ENCODE measurements around the gene POLN.
"Not testable (repeated sequence)": the region's sequence is repeated elsewhere in the genome, so short reads cannot be mapped to it uniquely, and the experiment has no call there.

The POLN gene

DNA sequence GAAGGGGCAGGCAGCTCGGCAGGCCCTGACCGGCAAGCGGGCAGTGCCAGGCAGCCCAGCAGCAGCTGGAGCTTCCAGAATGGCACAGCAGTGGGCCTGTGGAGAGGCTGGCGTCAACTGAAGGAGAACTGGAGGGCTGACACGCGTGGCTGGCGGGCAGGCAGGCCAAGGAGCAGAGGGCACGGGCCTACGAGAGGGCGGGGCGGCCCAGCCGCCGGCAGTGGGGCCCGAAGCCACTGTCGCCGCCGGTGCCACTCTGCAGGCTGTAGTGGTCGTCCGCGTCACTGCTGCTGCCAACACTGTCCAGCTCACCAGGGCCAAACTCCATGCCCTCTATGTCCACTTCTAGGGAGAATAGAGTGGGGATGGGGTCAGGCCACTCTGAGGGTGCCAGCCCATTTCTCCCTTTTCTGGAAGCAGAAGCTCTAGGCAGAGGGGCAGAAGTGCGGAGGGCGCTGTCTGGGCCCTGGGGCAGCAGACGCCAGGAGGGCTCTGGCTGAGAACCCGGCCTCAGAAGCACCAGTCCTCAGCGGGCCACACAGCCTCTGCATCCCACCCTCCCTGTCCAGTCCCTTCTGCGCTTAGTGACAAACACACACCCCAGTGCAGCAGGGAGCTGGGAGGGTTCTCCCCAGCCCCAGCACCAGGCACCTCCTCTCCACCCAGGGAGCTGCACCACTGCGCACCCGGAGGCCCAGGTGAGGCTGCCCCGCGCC lies 8.6 kb upstream of the POLN start:
- no peak for DNase-seq

DNA sequence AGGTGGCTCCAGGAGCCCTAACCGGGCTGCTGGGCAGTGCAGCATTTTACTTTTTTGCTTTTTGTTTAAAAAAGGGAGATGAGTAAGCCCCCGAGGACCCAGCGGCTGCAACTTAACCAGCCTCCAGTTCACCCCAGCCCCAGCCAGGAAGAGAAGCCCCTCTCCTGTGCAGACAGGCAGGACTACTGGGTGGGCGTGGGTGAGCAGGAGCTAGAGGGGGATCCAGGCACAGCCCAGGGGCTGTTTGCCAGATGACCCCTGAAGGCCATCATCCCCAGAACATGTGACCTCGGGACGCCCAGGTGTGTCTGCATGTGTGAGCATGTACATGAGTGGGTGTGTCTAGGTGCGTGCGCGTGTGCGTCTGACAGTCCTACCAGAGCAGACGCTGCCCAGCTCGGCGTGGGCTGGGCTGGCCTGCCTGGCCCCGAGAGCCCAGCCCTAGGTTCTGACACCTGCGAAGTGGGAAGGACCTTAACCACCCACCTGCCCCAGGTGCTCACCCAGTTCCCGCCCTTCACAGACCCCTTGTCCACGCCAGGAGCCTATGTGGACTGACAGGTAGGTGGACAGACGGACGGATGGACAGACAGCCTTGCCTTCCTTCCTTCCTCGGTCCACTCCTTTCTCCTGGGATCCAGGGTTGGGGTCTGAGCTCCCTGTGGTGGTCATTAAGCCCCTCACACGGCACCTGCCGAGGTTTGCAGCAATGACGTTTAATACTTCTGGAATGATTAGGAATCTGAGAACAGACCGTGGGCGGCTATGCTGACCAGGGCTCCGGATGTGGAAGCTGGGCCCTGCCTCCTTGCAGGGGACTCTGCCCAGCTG lies 7.8 kb upstream of the POLN start:
- no peak for DNase-seq

DNA sequence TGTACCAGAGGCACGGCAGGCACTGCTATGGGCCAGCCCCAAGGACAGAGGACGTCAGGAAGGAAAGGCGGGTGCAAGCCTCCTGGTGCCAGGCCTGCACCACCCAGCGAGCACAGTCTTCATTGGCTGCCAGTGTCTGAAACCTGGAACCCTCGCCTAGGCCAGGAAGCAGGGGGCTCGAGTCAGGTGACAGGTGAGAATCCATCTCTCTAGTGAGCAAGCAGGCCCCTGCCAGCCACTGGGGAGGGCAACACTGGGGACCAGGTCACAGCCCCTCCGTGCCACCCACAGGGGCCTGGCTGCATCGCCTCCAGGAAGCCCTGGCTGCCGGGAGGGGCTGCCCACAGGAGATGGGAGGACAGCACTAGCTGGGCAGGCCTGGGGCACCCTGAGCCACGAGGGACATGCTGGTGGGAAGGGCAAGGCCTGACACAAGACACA lies 6.9 kb upstream of the POLN start:
- no peak for DNase-seq

DNA sequence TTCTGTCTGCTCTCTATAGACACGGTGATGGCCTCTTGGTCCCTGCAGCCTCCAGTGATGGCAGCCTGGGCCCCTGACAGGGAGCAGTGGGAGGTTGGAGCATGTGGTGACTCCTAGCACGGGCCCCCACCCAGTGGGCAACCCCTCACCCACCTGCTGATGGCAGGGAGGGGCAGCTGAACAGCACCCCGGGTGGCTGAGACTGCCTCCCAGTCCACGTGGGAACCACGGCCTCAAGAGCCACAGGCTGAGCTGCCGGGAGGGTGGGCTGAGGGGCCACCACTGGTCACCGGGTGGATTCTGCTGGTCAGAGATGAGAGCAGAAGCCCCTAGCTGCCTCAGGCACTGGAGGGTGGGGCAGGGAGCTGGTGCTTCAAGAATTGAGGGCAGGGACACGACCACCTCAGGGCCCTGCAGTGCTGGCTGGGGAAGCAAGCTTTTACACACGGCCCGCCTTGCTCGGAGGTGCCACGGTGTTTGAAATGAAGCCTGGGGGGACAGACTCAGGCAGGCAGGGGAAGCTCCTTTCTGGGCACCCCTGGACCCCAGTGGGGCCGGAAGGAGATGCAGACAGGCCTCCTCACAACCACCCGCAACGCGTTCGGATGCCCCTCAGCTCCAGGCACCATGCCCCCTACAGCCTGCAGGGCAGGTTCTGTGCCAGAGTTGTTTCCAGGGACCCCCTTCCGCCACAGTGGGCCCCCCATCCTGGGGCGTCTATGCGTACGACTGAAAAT lies 6.3 kb upstream of the POLN start:
- no peak for DNase-seq

DNA sequence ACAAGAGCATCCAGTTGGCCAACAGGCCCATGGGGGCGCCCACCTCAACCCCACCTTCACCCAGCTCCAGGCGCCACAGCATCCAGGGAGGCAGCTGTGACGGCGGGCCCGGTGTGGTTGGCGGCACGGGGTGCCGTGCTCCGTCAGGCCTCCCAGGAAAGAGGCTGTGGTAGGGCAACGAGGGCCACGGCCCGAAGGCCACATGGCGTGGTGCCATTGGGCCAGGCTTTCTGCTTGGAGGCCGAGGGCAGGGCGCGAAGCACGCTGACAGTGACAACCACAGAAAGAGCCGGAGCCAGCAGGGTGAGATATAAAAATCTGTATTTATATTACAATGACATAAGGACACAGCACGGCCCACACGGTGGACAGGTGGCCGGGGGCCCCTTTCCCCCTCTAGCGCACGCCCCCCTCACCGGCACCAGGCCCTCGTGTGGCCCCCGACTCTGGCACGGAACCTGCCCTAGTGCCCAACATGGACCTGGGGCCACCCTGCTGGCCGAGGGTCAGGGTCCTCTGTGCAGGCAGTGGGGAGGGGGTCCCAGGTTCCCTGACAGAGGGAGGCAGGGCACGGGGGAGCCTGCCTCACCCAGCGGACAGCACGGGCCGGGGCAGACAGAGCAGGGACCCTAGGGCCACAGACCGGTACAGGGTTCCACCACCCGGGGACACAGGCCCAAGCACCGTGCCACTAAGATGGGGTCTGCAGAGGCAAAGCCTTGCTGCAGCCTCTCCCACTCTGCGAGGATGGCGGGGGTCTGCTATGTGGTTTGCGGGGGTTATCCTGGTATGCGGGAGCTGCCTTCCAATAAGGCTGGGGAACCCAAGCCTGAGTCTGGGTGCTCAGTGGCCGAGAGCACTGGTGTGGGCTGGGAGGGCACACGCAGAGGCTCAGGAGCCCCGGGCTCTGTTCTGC lies 5.5 kb upstream of the POLN start:
- no peak for DNase-seq

DNA sequence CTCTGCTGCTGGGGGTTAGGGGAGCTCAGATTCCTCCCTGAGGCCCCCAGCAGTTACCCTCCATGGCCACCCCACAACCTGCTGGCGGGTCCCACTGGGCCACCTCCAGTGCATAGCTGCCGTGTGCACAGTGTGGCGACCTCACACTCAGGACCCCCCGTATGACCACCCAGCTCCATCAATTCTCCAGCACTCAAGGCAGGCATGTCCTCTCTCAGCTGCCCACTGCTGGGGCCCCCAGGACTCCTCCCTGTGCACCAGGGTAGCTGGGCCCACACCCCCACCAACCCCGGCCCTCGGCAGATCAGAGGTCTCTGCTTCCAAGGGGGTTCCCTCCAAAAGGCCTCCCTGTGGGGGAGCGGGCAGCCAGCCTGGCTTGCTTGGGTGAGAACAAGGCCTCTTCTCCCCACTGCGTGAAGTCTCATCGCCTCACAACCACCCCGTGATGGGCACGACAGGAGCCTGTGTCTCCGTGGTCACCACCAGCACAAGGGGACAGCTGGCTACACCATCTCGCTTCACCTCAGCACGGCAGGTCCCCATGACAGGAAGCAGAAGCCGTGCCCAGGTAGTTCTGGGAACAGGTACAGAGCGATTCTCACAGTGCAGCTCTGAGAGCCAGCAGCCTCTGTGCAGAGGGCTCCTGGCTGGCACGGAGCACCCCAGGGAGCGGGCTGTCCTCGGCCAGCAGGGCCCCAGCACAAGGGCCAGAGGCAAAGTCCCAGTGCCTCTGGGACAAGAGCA lies 4.6 kb upstream of the POLN start:
- no peak for DNase-seq

DNA sequence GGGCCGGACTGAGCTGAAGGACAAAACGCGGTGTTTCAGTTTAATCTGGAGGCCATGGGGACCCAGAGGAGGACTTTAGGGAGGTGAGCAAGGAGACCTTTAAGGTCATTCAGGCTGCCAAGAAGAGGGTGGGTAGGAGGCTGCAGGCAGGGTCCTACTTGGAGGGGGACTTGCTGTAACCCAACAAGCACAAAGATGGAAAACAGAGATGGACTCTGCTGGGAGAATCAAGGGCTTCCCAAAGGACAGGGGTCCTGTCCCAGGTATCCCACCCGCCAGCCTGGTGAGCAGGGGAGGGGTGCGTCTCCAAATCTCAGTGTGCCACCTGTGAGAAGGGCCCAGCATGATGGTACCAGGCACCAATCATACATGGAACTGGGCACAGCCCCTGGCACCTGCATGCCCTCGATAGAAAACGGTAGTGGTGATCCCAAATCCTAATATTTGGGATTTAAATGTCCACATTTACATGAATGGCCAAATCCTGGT lies 3.9 kb upstream of the POLN start:
- no peak for DNase-seq

DNA sequence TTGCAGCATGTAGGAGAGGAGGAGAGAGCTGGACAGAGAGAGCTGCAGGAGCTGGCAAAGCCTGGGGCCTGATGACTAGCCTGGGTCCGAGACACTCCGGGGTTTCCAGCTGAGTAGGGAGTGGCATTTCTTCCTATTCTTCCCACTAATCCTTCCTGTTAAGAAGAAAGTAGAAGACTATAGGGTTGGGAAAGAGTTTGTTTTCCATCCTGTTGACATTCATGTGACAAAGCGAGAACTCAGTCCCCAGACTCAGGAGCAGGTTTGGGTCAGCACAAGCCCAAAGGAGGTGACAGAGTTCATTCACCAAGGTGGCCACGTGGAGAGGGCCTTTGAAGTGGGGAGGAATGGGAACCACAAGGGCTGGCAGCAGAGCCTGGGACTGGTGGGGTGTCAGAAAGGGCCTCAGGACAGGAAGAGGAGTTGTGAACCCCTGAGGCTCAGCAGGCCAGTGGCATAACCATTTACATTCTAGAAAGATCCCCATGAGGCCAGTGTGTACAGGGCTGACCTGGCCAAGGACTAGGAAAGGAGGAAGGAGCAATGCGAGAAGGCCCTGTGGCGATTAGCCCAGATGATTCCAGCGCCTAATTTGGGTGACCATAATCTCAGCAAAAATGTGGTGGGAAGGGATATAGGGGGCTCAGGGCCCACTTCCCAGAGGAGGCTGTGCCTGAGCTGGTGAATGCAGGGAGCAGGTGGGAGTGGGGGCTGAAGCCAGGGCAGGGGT lies 3.3 kb upstream of the POLN start:
- DNase-seq, result no peak

DNA sequence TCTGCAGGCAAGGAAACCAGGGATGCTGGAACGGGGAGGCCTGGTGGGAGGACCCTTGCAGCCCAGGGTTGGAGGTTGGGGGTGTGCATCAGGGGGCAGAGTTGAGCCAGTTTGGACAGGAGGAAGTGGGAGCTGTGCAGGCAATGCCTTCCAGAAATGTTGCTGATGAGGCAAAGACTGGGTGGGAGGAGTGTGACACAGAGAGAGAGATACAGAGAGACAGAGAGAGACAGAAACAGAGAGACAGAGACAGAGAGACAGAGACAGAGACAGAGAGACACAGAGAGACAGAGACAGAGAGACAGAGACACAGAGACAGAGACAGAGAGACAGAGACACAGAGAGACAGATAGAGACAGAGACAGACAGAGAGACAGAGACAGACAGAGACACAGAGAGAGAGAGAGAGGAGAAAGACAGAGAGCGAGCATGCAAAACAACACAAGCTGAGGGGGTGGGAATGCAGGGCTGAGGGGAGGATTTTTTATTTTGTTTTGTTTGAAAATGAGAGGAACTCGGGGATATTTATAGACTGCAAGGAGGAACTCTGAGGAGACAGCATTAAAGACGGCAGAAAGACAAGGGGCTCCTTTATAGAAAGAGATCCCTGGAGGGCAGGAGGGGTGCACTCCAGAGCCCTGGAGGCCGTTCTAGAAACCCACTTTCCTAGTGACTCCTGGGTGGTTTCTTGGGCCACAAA lies 1.9 kb upstream of the POLN start:
- no peak for DNase-seq

DNA sequence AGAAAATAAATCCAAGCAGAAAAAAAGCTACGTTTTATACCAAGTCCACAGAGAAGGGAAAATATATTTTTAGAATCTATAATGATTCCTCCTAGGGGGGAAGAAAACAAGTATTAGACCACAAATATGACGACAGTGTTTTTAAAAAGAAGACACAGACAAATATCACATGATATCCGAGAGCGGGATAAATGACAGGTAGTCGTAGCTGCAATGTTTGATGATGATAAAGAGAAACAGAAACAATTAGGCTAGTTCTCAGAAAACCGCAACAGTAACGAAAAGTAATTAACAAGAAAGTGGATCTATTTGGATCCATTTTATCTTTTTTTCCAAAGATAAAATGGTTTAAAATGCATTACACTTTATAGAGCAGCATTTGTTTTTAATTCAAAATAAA lies 918 bp downstream of the POLN start:
- DNase-seq, result no peak

DNA sequence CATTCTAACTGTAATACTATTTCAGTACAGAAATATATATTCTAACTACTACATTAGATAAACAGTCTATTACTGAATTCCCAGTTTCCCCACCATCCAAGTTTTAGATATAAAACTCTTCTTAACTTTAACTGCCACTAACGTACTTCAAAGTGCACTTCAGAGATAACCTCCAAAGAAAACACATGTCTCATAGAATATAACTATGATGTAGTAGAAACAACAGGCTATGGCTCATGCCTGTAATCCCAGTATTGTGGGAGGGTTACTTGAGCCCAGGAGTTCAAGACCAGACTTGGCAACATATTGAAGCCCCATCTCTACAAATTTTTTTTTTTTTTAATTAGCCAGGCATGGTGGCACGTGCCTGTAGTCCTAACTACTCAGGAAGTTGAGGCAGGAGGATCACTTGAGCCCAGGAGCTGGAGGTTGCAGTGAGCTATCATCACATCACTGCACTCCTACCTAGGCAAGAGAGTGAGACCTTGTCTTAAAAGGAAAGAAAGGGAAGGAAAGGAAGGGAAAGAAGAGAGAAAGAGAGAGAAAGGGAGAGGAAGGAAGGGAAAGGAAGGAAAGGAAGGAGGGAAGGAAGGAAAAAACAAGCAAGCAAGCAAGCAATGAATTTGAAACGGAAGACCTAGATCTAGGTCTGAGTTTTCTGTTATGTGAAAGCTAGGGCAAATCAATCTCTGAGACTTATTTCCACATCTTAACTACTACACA lies 4.8 kb downstream of the POLN start:
- DNase-seq, result no peak

DNA sequence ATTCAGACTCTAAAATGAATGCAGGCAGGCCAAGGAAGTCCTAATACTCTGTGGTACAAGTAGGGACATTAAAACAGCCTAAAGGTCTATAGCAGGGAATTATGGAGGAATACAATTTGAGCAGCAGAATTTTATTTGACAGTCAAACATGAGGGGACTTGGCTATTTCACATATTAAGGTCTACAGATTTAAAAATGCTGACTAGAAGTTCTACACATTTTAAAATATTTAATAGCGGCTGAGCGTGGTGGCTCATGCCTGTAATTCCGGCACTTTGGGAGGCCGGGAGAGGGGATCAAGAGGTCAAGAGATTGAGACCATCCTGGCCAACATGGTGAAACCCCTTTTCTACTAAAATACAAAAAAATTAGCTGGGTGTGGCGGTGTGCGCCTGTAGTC lies 10.8 kb downstream of the POLN start:
- no peak for DNase-seq

DNA sequence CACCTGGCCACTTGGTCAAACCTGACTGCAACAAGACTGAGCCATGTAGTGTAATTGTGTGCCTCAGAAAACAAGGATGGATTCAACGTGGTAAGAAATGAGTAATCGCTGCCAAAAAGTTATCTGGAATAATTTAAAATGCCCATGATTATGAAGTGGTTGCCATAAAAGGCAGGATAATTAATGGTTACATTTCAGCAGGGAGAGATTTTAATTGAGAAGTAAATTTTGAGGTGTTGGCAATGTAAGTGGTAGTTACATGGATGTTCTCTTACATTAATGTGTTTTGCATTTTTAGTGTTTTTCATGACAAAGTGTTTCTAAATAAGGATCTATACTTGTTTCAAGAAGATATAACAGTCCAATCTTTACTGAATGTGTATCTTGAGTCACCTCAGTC lies 15.7 kb downstream of the POLN start:
- DNase-seq, result no peak

DNA sequence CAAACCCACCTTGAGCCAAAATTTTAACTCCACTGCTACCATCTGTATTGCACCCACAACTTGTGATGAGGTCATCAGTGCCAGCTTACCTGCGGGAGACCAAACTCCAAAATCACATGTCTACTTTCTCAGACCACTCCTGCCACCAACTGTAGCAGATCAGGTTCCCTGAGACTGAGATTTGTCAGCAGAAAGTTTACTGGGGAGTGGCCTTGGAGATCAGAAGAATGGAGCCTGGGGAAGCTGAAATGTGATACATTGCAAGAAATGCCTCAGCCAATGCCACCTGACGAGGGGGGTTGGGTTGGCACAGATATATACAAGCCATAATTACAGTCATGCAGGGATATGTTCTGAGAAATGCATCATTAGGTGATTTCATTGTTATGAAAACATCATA lies 19.1 kb downstream of the POLN start:
- no peak for DNase-seq

DNA sequence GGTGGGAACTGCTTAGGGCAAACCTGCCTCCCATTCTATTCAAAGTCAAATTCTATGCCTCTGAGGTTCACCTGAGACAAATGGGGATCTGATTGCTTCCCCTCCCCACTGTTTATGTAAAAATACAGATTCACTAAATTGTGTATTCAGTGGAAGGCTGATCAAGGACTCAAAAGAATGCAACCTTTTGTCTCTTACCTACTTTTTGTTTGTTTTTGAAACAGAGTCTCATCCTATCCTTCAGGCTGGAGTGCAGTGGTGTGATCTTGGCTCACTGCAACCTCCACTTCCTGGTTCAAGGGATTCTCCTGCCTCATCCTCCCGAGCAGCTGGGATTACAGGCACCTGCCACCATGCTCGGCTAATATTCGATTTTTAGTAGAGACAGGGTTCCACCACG lies 20.5 kb downstream of the POLN start:
- not testable (repeated sequence) for DNase-seq

DNA sequence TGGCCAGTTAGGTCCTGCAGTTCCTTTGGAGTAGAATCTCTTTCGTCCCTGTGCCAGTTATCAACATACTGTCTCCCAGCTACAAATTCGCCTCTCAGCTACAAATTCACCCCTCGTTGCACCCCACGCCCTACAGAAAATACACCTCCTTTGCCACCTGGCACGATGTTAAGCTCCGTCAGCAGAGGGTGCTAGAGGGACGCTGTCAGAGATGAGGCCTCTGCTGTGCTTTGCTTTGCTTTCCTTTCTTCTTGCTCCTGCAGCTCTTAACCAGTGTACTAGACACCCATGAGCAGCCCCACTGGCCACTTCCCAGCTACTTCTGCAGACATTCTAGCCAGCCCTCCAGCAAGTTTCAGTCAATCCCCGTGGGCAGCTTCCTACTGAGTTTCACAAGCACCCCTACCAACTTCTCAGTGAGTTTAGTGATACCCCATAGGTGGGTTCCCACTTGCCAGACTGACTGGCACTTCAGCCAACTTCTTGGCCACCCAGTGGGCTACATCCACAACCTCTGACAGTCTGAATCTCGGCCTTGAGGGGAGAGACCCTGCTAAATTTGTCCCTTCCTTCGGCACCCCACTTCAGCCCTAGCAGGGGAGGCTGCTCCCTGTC lies 21.8 kb downstream of the POLN start:
- DNase-seq, result peak; percentile 72

DNA sequence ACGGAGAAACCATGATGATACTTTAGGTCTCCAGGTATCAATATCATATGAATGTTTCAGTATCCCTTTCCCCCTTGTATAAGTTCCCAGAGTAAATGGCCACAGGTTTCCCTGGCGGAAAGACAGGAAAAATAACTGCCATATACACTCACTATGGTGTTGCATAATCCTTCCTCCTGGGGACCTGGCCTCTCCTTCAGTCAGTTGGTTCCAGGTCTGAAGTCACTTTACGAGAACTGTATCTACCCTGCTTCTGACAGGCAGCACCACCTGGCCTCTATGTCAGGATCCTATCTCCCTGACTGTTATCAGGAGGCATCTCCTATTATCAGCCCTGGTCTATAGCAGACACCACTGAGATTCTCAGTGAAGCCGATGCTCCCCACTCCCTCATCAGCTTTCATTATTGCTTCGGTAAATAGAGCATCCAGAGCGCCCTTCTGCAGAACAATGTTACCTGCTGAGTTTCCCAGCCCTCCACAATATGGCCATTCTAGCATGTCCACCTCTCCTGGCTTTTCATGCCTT lies 22.6 kb downstream of the POLN start:
- DNase-seq, result no peak

DNA sequence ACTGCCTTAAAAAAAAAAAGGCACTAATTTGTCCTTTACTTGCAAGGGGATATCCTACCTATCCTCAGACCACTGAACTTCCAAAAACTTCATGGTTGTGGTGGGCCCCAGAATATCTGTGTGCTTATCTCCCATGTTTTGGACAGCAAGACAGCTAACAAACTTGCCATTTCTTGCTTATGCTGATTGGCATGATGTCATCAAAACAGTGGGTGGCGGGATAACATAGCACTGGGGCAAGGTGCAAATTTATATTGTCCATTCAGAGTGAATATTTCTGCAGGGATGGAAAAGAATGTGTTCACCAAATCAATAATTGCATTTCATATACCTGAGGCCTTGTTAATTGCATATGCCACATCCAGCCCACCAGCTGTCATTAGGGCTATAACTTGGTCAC lies 23.5 kb downstream of the POLN start:
- DNase-seq, result no peak

DNA sequence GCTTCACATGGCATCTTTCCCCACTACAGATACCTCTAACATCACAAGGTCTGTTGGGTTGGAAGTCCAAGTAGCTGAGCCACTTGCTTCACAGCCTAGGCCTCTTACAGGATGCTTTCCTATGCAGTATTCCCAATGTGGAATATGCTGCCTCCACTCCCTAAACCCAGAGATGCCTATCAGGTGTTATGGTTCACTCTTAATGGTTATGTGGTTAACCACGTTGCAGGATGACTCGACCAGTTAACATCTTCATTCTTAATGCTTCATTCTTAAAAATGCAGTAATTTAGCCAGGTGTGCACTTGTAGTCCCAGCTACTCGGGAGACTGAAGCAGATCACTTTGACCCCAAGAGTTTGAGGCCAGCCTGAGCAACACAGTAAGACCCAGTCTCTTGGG lies 24.2 kb downstream of the POLN start:
- DNase-seq, result no peak

Data from CD4-positive, alpha-beta T cell treated with Interferon gamma for 1 hour (primary cell).